Peyer's patch (tissue), 4 donors: Measurements from ENCODE around the gene RXRA.

ENCODE experiments used
- CTCF ChIP-seq, 6 experiments: fragments of 450-650 bp in 4 of 6; fragments of 200-600 bp in 2 of 6; sonication (generic) in 1 of 6; IDR thresholded peaks; one replicate each; pipeline ENCODE4 v1.5.1; 2017 to 2019; ENCODE audit warnings: antibody characterized with exemption in 6 of 6, mild to moderate bottlenecking in 3 of 6, moderate library complexity in 1 of 6
- POLR2A ChIP-seq, 2 donors: fragments of 450-650 bp; IDR thresholded peaks; one replicate each; pipeline ENCODE4 v1.5.1; 2017; ENCODE audit warnings: antibody characterized with exemption in 2 of 2, mild to moderate bottlenecking in 2 of 2, moderate library complexity in 2 of 2

- TF ChIP-seq CTCF (IDR thresholded peaks at IDR 0.05): no peak
- no peak for TF ChIP-seq POLR2A (IDR thresholded peaks at IDR 0.05)
Observed at GRCh38 chr9:134486596-134486995, 160.3 kb downstream of the RXRA start.
